GM06990 (cell line): ENCODE results near the gene RPL32.

Experiments used
- DNase-seq: peaks from one replicate; pipeline ENCODE4 v3.0.0-alpha.2; 2011; ENCODE audit not compliant: insufficient read length; ENCODE audit errors: extremely low read depth
- H3K27me3 ChIP-seq: replicated peaks from 2 replicates; pipeline ENCODE4 v1.6.0; 2011; ENCODE audit warnings: low read length; ENCODE audit not compliant: control insufficient read depth, insufficient read depth
- H3K36me3 ChIP-seq: 2 replicates; pipeline ENCODE4 v1.5.1; 2011; ENCODE audit warnings: low read length; ENCODE audit not compliant: control insufficient read depth, insufficient read depth
- H3K4me3 ChIP-seq: replicated peaks from 2 replicates; pipeline ENCODE4 v1.5.1; 2011; ENCODE audit warnings: low read depth, mild to moderate bottlenecking, control low read depth, low read length
- CTCF ChIP-seq: IDR thresholded peaks from 2 replicates; pipeline ENCODE4 v1.5.1; 2011; ENCODE audit warnings: low read length, control low read depth, mild to moderate bottlenecking, inconsistent platforms; ENCODE audit not compliant: insufficient read depth, poor library complexity, severe bottlenecking

RPL32 gene

GRCh38 chr3:12812812-12813211 is 28.6 kb downstream of the RPL32 start:
- no peak overlapping the region for H3K4me3 ChIP-seq
- DNase-seq = no peak
- no peaks in the 10 kb centered on the region for H3K36me3 ChIP-seq
- H3K27me3 ChIP-seq = no peaks in the 10 kb centered on the region; the same call in 1 of the 2 replicates
- TF ChIP-seq CTCF = no peak

GRCh38 chr3:12810961-12811360 is 30.4 kb downstream of the RPL32 start:
- TF ChIP-seq CTCF = no peak
- H3K4me3 ChIP-seq = no peak overlapping the region
- no peaks in the 10 kb centered on the region; the same call in 1 of the 2 replicates for H3K27me3 ChIP-seq
- DNase-seq = no peak
- H3K36me3 ChIP-seq = no peaks in the 10 kb centered on the region

- Histone ChIP-seq H3K36me3 (no peaks in the 10 kb centered on the region), H3K4me3 (peak overlapping the region; percentile 61), H3K27me3 (no peaks in the 10 kb centered on the region; the same call in 1 of the 2 replicates)
- peak; percentile 86 for DNase-seq
- peak; percentile 59 for TF ChIP-seq CTCF
Measured at GRCh38 chr3:12810013-12810780, 31.2 kb downstream of the RPL32 start.

- no peak for TF ChIP-seq CTCF
- Histone ChIP-seq H3K36me3 (no peaks in the 10 kb centered on the region), H3K27me3 (no peaks in the 10 kb centered on the region; the same call in 1 of the 2 replicates), H3K4me3 (no peak overlapping the region)
- DNase-seq = no peak
Measured at GRCh38 chr3:12809435-12809834, 31.9 kb downstream of the RPL32 start.

GRCh38 chr3:12809001-12809400 is 32.4 kb downstream of the RPL32 start:
- Histone ChIP-seq H3K27me3 (no peaks in the 10 kb centered on the region; the same call in 1 of the 2 replicates), H3K36me3 (no peaks in the 10 kb centered on the region), H3K4me3 (no peak overlapping the region)
- no peak for TF ChIP-seq CTCF
- no peak for DNase-seq
